Omental fat pad (tissue), 4 donors: ENCODE data around the gene JADE1. TPM values are rescaled to one million over a fixed set of nuclear protein-coding genes. Genes with fewer than 3 reads are reported as not detected.

Experiments used
- ATAC-seq: fragments of 150-250 bp; one replicate; pipeline ENCODE4 v1.9.1; 2016; ENCODE audit warnings: mild to moderate bottlenecking, moderate library complexity; ENCODE audit not compliant: low FRiP score
- DNase-seq: peaks from one replicate; pipeline ENCODE4 v3.0.0-alpha.2; 2019; ENCODE audit warnings: low spot score
- total RNA-seq, 4 donors: library from RNA; depleted of rRNA; stranded (reverse); fragments of >200 nt; gene quantifications; one replicate each; pipeline ENCODE4 v1.1.0, GENCODE V29; 2016
- TF ChIP-seq, protein P1 (sequence below), 3 donors: fragments of 450-650 bp; IDR thresholded peaks; one replicate each; pipeline ENCODE4 v1.5.1; 2016 to 2017; ENCODE audit warnings: antibody characterized with exemption in 3 of 3, mild to moderate bottlenecking in 3 of 3, moderate library complexity in 2 of 3

The JADE1 gene
- total RNA-seq, 4 donors from 2014 or later: 37.2 to 57.4 (median 45.5) TPM

DNA sequence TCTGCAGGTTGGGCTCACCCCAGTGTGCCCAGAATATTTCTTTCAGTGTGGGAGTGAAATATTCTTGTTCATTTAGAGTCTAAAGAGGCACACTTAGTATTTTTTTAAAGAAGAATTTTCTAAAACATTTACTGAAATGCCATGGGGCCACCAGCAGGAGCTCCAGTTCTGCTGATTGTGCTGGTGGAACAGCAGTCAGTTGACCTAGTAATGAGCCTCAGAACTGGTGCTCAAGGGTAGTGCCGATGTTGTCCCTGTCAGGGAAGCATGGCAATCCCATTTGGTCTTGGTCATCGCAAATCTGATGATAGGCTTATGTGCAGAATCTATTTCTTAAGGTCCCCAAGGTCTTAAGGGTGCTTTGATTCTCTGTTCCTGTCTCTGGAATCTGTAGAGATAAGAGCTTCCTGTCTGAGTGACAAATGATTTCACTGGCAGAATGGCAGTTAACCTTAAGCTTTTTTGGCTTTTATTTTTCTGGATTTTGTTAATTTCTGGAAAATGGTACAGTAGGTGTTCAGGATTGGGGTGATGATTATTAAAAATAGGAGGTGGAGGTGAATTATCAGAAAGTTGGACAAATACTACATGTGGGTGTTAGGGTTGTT, 31.3 kb downstream of the JADE1 start:
- no peak for DNase-seq
- ATAC-seq: no peak
- TF ChIP-seq, protein P1, sequence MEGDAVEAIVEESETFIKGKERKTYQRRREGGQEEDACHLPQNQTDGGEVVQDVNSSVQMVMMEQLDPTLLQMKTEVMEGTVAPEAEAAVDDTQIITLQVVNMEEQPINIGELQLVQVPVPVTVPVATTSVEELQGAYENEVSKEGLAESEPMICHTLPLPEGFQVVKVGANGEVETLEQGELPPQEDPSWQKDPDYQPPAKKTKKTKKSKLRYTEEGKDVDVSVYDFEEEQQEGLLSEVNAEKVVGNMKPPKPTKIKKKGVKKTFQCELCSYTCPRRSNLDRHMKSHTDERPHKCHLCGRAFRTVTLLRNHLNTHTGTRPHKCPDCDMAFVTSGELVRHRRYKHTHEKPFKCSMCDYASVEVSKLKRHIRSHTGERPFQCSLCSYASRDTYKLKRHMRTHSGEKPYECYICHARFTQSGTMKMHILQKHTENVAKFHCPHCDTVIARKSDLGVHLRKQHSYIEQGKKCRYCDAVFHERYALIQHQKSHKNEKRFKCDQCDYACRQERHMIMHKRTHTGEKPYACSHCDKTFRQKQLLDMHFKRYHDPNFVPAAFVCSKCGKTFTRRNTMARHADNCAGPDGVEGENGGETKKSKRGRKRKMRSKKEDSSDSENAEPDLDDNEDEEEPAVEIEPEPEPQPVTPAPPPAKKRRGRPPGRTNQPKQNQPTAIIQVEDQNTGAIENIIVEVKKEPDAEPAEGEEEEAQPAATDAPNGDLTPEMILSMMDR (IDR thresholded peaks at IDR 0.05): no peak

DNA sequence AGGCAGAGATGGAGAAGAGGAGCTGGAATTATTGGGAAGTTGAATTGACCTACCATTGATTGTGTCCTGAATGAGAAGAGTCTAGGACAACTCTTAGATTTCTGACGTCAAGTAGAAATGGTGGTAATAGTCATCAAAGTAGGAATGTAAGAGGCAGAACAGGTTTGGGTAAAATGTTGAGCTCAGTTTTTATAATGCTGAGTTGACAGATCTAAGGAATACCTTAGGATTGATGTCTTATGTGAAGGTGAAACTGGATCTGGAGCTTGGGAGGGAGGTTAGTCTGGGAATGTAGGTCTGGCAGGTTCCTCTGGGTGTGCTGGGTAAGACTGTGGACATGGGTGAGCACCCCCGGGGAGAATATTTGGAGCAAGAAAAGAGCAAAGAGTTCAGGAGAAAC, 31.9 kb downstream of the JADE1 start:
- ATAC-seq (no peak), DNase-seq (no peak)
- TF ChIP-seq, protein P1 (IDR thresholded peaks at IDR 0.05): no peak

DNA sequence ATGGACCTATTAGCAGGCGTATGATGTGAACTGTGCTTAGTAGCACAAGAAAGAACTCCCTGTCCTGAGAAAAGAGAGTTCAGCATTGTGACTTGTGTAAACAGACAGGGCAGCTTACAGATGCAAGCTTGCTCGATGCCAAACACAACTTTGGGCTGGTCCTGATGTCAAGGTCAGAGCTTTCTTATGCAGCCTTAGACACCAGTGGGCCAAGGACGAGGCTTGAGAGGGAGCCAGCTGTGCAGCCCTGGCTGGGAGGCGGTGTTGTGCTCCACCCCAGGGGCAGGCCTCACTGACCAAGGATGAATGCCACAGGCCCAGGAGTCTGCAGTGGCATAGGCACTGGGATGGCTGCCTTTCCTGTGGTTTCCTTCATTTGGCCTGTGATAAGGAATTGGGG, 35.4 kb downstream of the JADE1 start:
- ATAC-seq: peak; percentile 26
- DNase-seq: no peak
- TF ChIP-seq, protein P1 (IDR thresholded peaks at IDR 0.05): no peak

DNA sequence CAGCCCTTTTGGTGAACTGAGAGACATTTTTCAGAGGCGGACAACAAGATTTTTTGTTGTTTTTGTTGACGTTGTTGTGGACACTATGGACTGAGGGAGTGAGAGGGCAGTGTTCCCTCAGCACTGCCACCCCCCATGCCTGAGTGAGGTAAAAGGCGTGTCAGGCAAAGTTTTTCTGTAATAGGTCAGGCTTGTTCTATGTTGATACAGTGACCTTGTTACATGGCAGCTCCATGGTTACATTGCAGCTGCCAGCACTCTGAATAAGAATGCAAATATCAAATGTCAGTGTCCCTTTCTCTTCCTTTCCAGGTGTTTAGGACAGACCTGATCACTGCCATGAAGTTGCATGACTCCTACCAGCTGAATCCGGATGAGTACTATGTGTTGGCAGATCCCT, 36.6 kb downstream of the JADE1 start:
- no peak for DNase-seq
- ATAC-seq: no peak
- TF ChIP-seq, protein P1 (IDR thresholded peaks at IDR 0.05): no peak

DNA sequence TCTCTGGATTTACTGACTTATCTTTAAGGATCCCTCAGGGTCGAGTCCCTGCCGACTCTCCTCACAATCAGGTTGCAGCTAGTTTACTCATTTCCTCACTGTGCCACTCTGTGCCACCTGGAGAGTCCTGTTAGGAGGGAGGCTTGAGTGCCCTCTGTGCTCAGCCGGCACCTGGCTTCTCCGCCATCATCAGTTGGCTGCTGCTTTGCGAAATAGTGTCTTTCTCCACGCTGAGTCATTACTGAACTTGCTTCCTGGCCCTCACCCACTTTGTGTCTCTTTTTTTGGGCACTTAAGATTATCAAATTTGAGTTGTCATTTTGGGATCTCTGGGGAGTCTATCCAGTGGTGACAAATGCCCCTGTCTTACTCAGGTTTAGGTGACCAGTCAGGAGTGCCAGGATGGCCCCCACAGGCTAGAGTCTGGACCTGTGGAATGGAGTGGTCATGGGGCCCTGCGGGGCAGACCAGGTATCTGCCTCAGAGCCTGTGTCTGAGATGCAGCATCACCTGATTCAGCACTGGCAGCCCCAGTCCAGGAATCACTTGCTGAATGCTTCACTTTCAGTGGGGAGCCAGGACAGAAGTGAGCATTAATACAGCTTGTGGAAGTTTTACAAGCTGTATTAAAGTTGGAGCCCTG, 37.7 kb downstream of the JADE1 start:
- no peak for DNase-seq
- ATAC-seq: no peak
- TF ChIP-seq, protein P1 (IDR thresholded peaks at IDR 0.05): no peak

DNA sequence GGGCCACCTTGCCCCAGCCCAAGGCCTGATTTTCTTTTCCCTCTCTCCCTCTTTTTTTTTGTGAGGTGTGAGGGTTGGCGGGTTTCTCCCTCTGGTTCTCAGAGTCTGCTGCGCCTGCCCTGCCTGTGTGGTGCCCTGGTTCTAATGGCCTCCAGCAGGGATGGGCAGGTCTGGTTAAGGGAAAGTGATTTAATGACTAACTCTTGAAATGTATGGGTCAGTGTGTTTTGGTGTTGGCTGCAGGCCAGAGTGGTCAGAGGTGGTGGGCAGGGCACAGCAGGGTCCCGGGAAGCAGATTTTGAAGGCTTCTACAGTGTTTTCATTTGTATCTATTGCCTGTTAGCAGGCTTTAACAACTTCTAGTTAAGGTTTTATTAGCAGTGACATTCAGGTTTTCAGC, 39.0 kb downstream of the JADE1 start:
- TF ChIP-seq, protein P1 (IDR thresholded peaks at IDR 0.05): no peak
- no peak for DNase-seq
- no peak for ATAC-seq

DNA sequence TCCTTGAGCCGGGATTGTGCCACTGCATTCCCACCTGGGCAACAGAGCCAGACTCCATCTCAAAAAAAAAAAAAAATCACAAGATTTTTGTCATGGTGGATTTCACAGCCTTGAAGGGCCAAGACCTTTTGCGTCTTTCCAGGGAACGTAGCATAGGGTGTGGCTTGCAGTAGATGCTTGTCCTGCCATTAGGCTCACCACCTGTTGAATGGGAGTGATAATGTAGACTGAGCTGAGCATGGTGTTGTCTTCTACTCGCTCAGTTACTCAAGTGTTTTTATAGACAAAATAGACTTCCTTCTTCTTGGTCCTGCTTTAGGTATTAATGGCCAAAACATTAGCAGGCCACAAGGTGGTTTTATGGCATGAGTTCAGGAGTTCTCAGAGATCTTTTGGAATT, 40.8 kb downstream of the JADE1 start:
- no peak for DNase-seq
- TF ChIP-seq, protein P1 (IDR thresholded peaks at IDR 0.05): no peak
- ATAC-seq: no peak
